ENCODE measurements around the gene TMOD3.

DNA sequence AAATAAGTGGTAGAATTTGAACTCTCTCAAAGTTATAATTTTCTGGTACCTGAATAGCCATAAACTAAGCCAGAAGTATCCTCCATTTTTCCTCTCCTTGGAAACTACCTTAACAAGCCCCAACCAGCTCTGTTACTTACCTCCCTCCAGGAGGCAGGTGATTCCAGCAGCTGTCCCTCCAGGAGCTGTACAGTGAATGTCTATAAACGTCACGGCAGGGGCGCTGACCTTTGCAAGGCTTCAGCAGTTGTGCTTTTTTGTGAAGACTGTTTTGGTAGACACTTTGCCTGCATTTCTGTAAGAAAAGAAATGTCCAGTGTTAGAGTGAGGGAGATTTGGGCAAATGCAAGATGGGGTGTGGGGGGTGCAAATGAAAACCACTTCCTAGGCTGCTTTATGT, 75.0 kb downstream of the TMOD3 start:
- TF ChIP-seq, protein P1, sequence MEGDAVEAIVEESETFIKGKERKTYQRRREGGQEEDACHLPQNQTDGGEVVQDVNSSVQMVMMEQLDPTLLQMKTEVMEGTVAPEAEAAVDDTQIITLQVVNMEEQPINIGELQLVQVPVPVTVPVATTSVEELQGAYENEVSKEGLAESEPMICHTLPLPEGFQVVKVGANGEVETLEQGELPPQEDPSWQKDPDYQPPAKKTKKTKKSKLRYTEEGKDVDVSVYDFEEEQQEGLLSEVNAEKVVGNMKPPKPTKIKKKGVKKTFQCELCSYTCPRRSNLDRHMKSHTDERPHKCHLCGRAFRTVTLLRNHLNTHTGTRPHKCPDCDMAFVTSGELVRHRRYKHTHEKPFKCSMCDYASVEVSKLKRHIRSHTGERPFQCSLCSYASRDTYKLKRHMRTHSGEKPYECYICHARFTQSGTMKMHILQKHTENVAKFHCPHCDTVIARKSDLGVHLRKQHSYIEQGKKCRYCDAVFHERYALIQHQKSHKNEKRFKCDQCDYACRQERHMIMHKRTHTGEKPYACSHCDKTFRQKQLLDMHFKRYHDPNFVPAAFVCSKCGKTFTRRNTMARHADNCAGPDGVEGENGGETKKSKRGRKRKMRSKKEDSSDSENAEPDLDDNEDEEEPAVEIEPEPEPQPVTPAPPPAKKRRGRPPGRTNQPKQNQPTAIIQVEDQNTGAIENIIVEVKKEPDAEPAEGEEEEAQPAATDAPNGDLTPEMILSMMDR (IDR thresholded peaks at IDR 0.05 in 8 of 11, conservative IDR thresholded peaks at IDR 0.05 in 3 of 11) = no peak
- TF ChIP-seq POLR2AphosphoS5 (IDR thresholded peaks at IDR 0.05) = no peak
- no peak for TF ChIP-seq POLR2A (IDR thresholded peaks at IDR 0.05)

Data from spleen (tissue), 7 donors.